Naive thymus-derived CD4-positive, alpha-beta T cell (primary cell): Measurements from ENCODE around the gene TRAF5. TPM values are rescaled to one million over a fixed set of nuclear protein-coding genes. Genes with fewer than 3 reads are reported as not detected.

Experiments
- ATAC-seq: fragments of 150-1000 bp; cut with Tn5 transposase; 2 replicates; pipeline ENCODE4 v1.10.0; 2021; ENCODE audit warnings: mild to moderate bottlenecking, moderate library complexity
- CTCF ChIA-PET: fragments of 350-600 bp; sonication (Branson Sonifier 250); formaldehyde crosslinking; loops from one replicate; lab custom pipeline; 2021; ENCODE audit warnings: antibody characterized with exemption; lab: Charles Lee
- POLR2A ChIA-PET: fragments of 350-600 bp; sonication (Branson Sonifier 250); formaldehyde crosslinking; loops from one replicate; lab custom pipeline; 2021; ENCODE audit warnings: antibody characterized with exemption, inconsistent platforms; lab: Charles Lee
- DNase-seq, 9 donors: peaks; one replicate each; pipeline versions ENCODE4 v3.0.0 to v3.0.0-alpha.2; 2020 to 2022; ENCODE audit warnings: mixed read lengths in 1 of 9
- H3K27ac ChIP-seq: one replicate; pipeline ENCODE4 v1.7.0; 2013; ENCODE audit warnings: mild to moderate bottlenecking, low read depth, low read length, moderate library complexity
- H3K27me3 ChIP-seq, 2 donors: one replicate each; pipeline ENCODE4 v1.7.0; 2013; ENCODE audit warnings: low read length in 2 of 2, mild to moderate bottlenecking in 2 of 2, moderate library complexity in 2 of 2; ENCODE audit not compliant: control insufficient read depth in 2 of 2, insufficient read depth in 2 of 2
- H3K36me3 ChIP-seq, 3 experiments: 1 replicate in 2 of 3; 2 replicates in 1 of 3; pipeline ENCODE4 v1.7.0; 2013; ENCODE audit warnings: low read length in 3 of 3, mild to moderate bottlenecking in 3 of 3, moderate library complexity in 1 of 3; ENCODE audit not compliant: insufficient read depth in 3 of 3, control insufficient read depth in 2 of 3
- H3K4me1 ChIP-seq, 2 donors: one replicate each; pipeline ENCODE4 v1.7.0; 2013; ENCODE audit warnings: low read length in 2 of 2, mild to moderate bottlenecking in 2 of 2, moderate library complexity in 1 of 2; ENCODE audit not compliant: control insufficient read depth in 2 of 2, insufficient read depth in 2 of 2
- H3K4me3 ChIP-seq: 2 replicates; pipeline ENCODE4 v1.7.0; 2013; ENCODE audit warnings: mild to moderate bottlenecking, low read length
- H3K9me3 ChIP-seq, 3 experiments: 1 replicate in 2 of 3; 2 replicates in 1 of 3; pipeline ENCODE4 v1.7.0; 2013; ENCODE audit warnings: low read length in 3 of 3; ENCODE audit not compliant: control insufficient read depth in 2 of 3
- H3K27ac Mint-ChIP-seq, 9 donors: one replicate each; pipeline ENCODE4 v1.8.0; 2020 to 2022; ENCODE audit warnings: mixed read lengths in 9 of 9, mild to moderate bottlenecking in 8 of 9, moderate library complexity in 5 of 9, inconsistent platforms in 2 of 9
- H3K27me3 Mint-ChIP-seq, 5 donors: one replicate each; pipeline ENCODE4 v1.8.0; 2021 to 2022; ENCODE audit warnings: mixed read lengths in 5 of 5, mild to moderate bottlenecking in 1 of 5
- H3K36me3 Mint-ChIP-seq, 5 donors: one replicate each; pipeline ENCODE4 v1.8.0; 2020 to 2022; ENCODE audit warnings: mixed read lengths in 5 of 5, mild to moderate bottlenecking in 3 of 5, inconsistent platforms in 1 of 5
- H3K4me1 Mint-ChIP-seq, 7 donors: one replicate each; pipeline ENCODE4 v1.8.0; 2020 to 2022; ENCODE audit warnings: mixed read lengths in 7 of 7, mild to moderate bottlenecking in 3 of 7, inconsistent platforms in 1 of 7
- H3K4me3 Mint-ChIP-seq, 10 donors: one replicate each; pipeline ENCODE4 v1.8.0; 2020 to 2022; ENCODE audit warnings: mild to moderate bottlenecking in 10 of 10, mixed read lengths in 10 of 10, moderate library complexity in 6 of 10, inconsistent platforms in 2 of 10
- H3K9me3 Mint-ChIP-seq, 11 donors: one replicate each; pipeline ENCODE4 v1.8.0; 2020 to 2022; ENCODE audit warnings: mixed read lengths in 11 of 11, mild to moderate bottlenecking in 4 of 11, inconsistent platforms in 1 of 11, moderate library complexity in 1 of 11
- intact Hi-C, 2 donors: fragments of 100-400 bp; cut with micrococcal nuclease; formaldehyde crosslinking; loops; one replicate each; pipeline ENCODE4 v1.15.1; 2023
- polyA plus RNA-seq, 2 donors: library from polyadenylated mRNA; unstranded; fragments of 300-500 nt; fragmentation: Illumina TruSeq; gene quantifications; one replicate each; pipeline ENCODE4 v1.2.3, GENCODE V29; 2021
- total RNA-seq, 6 experiments: library from RNA in 5 of 6; stranded (reverse) in 5 of 6; gene quantifications; 1 replicate in 5 of 6; 2 replicates in 1 of 6; pipeline ENCODE4 v1.2.3 and lab custom pipeline; 2021 to 2026

Gene TRAF5
- total and polyA plus RNA-seq, 7 experiments from 2014 or later: 19.1 to 72.2 (median 41.5) TPM

DNA sequence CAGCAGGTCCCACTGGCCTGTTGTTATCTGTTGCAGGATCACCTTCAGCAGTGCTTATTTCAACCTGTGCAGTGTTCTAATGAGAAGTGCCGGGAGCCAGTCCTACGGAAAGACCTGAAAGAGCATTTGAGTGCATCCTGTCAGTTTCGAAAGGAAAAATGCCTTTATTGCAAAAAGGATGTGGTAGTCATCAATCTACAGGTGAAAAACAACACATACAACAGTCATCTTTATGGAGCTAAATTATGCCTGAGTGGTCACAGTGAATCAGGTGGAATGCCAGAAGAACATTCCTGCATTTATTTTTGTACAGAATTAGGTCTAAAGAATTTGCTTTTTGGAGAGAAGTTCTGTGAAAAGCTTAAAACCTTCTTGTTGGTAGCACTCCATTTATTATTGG lies 33.2 kb downstream of the TRAF5 start:
- Mint-ChIP-seq H3K36me3 (peaks cover 19 to 48% (median 25%) of the 10 kb centered on the region in 5 donors), H3K27ac (peak overlapping the region in 3 of 9 donors; percentile 3 to 74 (median 49)), H3K27me3 (no peaks in the 10 kb centered on the region), H3K4me3 (no peak overlapping the region), H3K9me3 (no peaks in the 10 kb centered on the region), H3K4me1 (peaks cover 7 to 22% (median 14%) of the 10 kb centered on the region in 7 donors)
- H3K9me3 ChIP-seq: no peaks in the 10 kb centered on the region
- no peaks in the 10 kb centered on the region for H3K4me1 ChIP-seq
- intact Hi-C loops: no loop called here
- no peak overlapping the region for H3K27ac ChIP-seq
- CTCF ChIA-PET: interaction anchor here (1.0 kb wide), 1 partner anchor 32 kb away, joined by 3 read pairs; no protein-coding TSS in a partner anchor
- ATAC-seq: no peak
- no peaks in the 10 kb centered on the region for H3K27me3 ChIP-seq
- POLR2A ChIA-PET: interaction anchor here (1.3 kb wide), 1 partner anchor 24 kb away, joined by 3 read pairs; no protein-coding TSS in a partner anchor
- peaks cover 0 to 40% (median 15%) of the 10 kb centered on the region in 3 experiments for H3K36me3 ChIP-seq
- no peak for DNase-seq
- H3K4me3 ChIP-seq: no peak overlapping the region

DNA sequence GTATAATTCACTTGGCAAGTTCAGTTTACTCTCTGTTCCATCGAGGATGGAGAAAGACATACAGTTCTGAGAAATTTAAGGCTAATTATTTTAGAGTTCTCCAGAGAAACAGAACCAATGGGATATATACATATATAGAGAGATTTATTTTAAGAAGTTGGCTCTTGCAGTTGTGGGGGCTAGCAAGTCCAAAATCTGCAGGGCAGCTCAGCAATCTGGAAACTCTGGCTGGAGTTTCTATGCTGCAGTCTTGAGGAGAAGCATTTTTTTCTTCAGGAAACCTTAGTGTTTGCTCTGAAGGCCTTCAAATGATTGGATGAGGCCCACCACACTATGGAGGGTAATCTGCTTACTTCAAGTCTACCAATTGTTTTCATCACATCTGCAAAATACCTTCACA lies 34.6 kb downstream of the TRAF5 start:
- H3K27me3 Mint-ChIP-seq: no peaks in the 10 kb centered on the region
- intact Hi-C loops: no loop called here
- no peak overlapping the region for H3K4me3 ChIP-seq
- H3K27me3 ChIP-seq: no peaks in the 10 kb centered on the region
- POLR2A ChIA-PET: interaction anchor here (1.1 kb wide), 1 partner anchor 25 kb away, joined by 3 read pairs; no protein-coding TSS in a partner anchor
- H3K27ac Mint-ChIP-seq: peak overlapping the region in 2 of 9 donors; percentile 5 to 18
- DNase-seq: no peak
- no peaks in the 10 kb centered on the region for H3K9me3 Mint-ChIP-seq
- H3K4me1 Mint-ChIP-seq: peaks cover 3 to 12% (median 9%) of the 10 kb centered on the region in 7 donors
- CTCF ChIA-PET: no interaction called here
- no peak overlapping the region for H3K27ac ChIP-seq
- ATAC-seq: no peak
- peaks cover 18 to 44% (median 29%) of the 10 kb centered on the region in 5 donors for H3K36me3 Mint-ChIP-seq
- H3K9me3 ChIP-seq: no peaks in the 10 kb centered on the region
- peaks cover 0 to 46% (median 11%) of the 10 kb centered on the region in 3 experiments for H3K36me3 ChIP-seq
- H3K4me1 ChIP-seq: no peaks in the 10 kb centered on the region
- H3K4me3 Mint-ChIP-seq: no peak overlapping the region

- no peaks in the 10 kb centered on the region for H3K9me3 Mint-ChIP-seq
- DNase-seq (no peak), ATAC-seq (no peak)
- Histone ChIP-seq H3K4me3 (no peak overlapping the region), H3K27me3 (no peaks in the 10 kb centered on the region), H3K9me3 (no peaks in the 10 kb centered on the region), H3K36me3 (peaks cover 0 to 56% (median 7%) of the 10 kb centered on the region in 3 experiments), H3K4me1 (no peaks in the 10 kb centered on the region), H3K27ac (no peak overlapping the region)
- intact Hi-C loops: loop anchor here in 1 of 2 donors (5.0 kb wide), 1 partner anchor 42 kb away; the partner anchor contains the start of gene TRAF5
- H3K27me3 Mint-ChIP-seq: no peaks in the 10 kb centered on the region
- H3K4me1 Mint-ChIP-seq: peaks cover 0 to 20% (median 10%) of the 10 kb centered on the region in 7 donors
- H3K27ac Mint-ChIP-seq: peak overlapping the region in 5 of 9 donors; percentile 2 to 60 (median 22)
- H3K4me3 Mint-ChIP-seq: no peak overlapping the region
- ChIA-PET CTCF (no interaction called here), POLR2A (no interaction called here)
- peaks cover 10 to 54% (median 23%) of the 10 kb centered on the region in 5 donors for H3K36me3 Mint-ChIP-seq
Observed at GRCh38 chr1:211369640-211370039, 43.0 kb downstream of the TRAF5 start.

DNA sequence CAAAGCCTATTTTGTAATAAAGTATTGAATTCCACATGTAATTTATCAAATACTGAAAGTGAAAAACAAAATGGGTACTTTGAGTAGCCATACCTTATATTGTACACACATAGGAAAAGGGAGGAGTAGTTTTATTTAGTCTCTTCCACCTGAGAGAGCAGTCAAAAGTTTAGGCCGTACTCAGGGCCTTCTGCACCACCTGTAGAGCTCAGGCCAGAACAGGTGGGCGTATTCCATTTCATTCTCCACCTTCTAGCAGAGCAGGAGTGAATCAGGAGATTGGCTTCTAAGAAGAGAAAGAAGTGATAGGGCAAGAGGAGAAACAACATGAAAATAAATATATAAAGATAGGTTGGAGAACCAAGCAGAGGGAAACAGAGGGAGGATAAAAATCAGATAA lies 44.0 kb downstream of the TRAF5 start:
- Histone ChIP-seq H3K4me1 (no peaks in the 10 kb centered on the region), H3K27me3 (no peaks in the 10 kb centered on the region), H3K9me3 (no peaks in the 10 kb centered on the region), H3K4me3 (no peak overlapping the region), H3K27ac (no peak overlapping the region), H3K36me3 (peaks cover 4 to 61% (median 8%) of the 10 kb centered on the region in 3 experiments)
- Mint-ChIP-seq H3K4me1 (peaks cover 0 to 20% (median 10%) of the 10 kb centered on the region in 7 donors), H3K4me3 (no peak overlapping the region), H3K9me3 (no peaks in the 10 kb centered on the region), H3K36me3 (peaks cover 10 to 58% (median 24%) of the 10 kb centered on the region in 5 donors), H3K27me3 (no peaks in the 10 kb centered on the region), H3K27ac (peak overlapping the region in 8 of 9 donors; percentile 38 to 86 (median 58))
- ChIA-PET CTCF (no interaction called here), POLR2A (interaction anchor here (1.2 kb wide), 1 partner anchor 42 kb away, joined by 3 read pairs; no protein-coding TSS in a partner anchor)
- ATAC-seq (no peak), DNase-seq (no peak)
- intact Hi-C loops: no loop called here

DNA sequence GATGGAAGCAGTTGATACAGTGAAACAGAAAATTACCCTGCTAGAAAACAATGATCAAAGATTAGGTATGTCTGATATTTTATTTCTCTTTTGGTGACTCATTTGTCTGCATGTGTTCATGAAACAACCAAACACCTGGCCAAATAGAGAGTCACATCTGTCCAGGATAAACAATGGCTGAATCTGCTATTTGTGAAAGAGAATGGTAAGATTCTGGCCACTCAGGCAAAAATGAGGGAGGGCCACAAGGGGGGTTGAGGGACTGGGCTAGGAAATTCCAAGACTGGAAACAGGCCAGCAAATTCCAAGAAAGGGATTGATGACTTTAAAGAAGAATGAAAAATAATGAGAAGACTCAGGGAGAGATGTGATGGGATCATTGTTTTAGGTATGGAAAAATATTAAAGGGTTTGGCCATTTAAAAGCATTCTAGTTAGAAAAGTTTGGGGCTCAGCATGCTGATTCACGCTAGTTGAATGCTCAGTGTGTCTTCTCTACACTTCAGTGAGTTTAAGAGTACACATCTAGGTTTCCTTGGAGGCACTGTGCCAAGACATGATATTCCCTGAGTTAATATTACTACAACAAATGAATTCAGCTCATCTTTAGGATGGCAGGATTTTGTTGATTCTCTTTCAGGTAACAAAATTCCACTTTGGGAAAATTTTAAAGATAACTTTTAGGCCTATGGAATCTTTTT lies 44.9 kb downstream of the TRAF5 start:
- Histone ChIP-seq H3K9me3 (no peaks in the 10 kb centered on the region), H3K36me3 (peaks cover 6 to 57% (median 12%) of the 10 kb centered on the region in 3 experiments), H3K4me1 (no peaks in the 10 kb centered on the region), H3K27me3 (no peaks in the 10 kb centered on the region), H3K4me3 (no peak overlapping the region), H3K27ac (no peak overlapping the region)
- no peak overlapping the region for H3K4me3 Mint-ChIP-seq
- H3K9me3 Mint-ChIP-seq: no peaks in the 10 kb centered on the region
- peaks cover 4 to 58% (median 28%) of the 10 kb centered on the region in 5 donors for H3K36me3 Mint-ChIP-seq
- POLR2A ChIA-PET: interaction anchor here (1.2 kb wide), 1 partner anchor 43 kb away, joined by 3 read pairs; no protein-coding TSS in a partner anchor
- ATAC-seq (no peak), DNase-seq (no peak)
- CTCF ChIA-PET: interaction anchor here (0.7 kb wide), 1 partner anchor 1083 kb away, joined by 4 read pairs; no protein-coding TSS in a partner anchor
- no peaks in the 10 kb centered on the region for H3K27me3 Mint-ChIP-seq
- intact Hi-C loops: no loop called here
- H3K4me1 Mint-ChIP-seq: peaks cover 0 to 18% (median 9%) of the 10 kb centered on the region in 7 donors
- H3K27ac Mint-ChIP-seq: peak overlapping the region in 8 of 9 donors; percentile 1 to 86 (median 41)

GRCh38 chr1:211372463-211372862 lies 45.8 kb downstream of the TRAF5 start:
- no peak overlapping the region for H3K4me3 Mint-ChIP-seq
- peak overlapping the region in 1 of 9 donors; percentile 71 for H3K27ac Mint-ChIP-seq
- Histone ChIP-seq H3K27ac (no peak overlapping the region), H3K36me3 (peaks cover 6 to 48% (median 12%) of the 10 kb centered on the region in 3 experiments), H3K9me3 (no peaks in the 10 kb centered on the region), H3K4me3 (no peak overlapping the region), H3K4me1 (no peaks in the 10 kb centered on the region), H3K27me3 (no peaks in the 10 kb centered on the region)
- intact Hi-C loops: no loop called here
- POLR2A ChIA-PET: no interaction called here
- H3K36me3 Mint-ChIP-seq: peaks cover under 1 to 55% (median 29%) of the 10 kb centered on the region in 5 donors
- DNase-seq (no peak), ATAC-seq (no peak)
- H3K27me3 Mint-ChIP-seq: no peaks in the 10 kb centered on the region
- H3K4me1 Mint-ChIP-seq: peaks cover 4 to 21% (median 11%) of the 10 kb centered on the region in 7 donors
- CTCF ChIA-PET: no interaction called here
- no peaks in the 10 kb centered on the region for H3K9me3 Mint-ChIP-seq
